Erythroblast (primary cell): ENCODE data around the gene CCDC171.

Experiments used
- GATA1 ChIP-seq: IDR thresholded peaks from 2 replicates; pipeline ENCODE4 v1.6.1; 2011; ENCODE audit warnings: low read depth, mild to moderate bottlenecking, control low read depth, low read length, moderate library complexity
- POLR2A ChIP-seq: IDR thresholded peaks from 2 replicates; pipeline ENCODE4 v1.6.1; 2011; ENCODE audit warnings: mild to moderate bottlenecking, low read length

- TF ChIP-seq POLR2A (no peak), GATA1 (no peak)
Measured at GRCh38 chr9:15867334-15867733, 314.5 kb downstream of the CCDC171 start.
